ENCODE measurements around the gene HAGHL. TPM values are rescaled to one million over a fixed set of nuclear protein-coding genes. Genes with fewer than 3 reads are reported as not detected.

Gene HAGHL
- total and polyA plus RNA-seq, 2 donors (not counting 3 experiments of a cell fraction or from before 2014, with no cell fraction given), result 6.3 to 6.8 TPM

DNA sequence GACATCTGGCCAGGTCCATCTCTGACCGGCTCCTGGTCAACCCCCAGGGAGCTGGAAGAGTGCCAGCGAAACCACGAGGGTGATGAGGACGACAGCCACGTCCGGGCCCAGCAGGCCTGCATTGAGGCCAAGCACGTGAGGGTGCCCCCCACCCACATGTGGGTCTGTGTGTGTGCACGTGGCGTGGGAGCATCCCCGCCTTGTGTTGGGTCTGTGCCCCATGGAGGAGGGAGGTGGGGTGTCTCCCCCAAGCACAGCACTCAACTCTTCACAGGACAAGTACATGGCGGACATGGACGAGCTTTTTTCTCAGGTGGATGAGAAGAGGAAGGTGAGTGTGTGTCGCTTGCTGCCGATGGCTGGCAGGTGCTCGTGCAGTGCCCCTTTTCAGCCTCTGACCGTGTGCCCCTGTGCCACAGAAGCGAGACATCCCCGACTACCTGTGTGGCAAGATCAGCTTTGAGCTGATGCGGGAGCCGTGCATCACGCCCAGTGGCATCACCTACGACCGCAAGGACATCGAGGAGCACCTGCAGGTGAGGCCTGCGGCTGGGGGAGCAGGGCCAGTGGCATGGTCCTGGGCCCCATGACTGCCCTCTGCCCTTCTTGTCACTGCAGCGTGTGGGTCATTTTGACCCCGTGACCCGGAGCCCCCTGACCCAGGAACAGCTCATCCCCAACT, 45.0 kb upstream of the HAGHL start:
- Histone ChIP-seq H3K9me1 (replicated peaks; ENCODE audit: control insufficient read depth, extremely low read depth, insufficient read depth, low read length) (no peaks in the 10 kb centered on the region), H3K4me3 (replicated peaks in 1 of 3; ENCODE audit: insufficient read depth in 1 of 3, low read depth in 1 of 3, low read length in 3 of 3) (no peak overlapping the region), H3K9ac (replicated peaks; ENCODE audit: extremely low read depth, insufficient read depth, low read length) (no peak overlapping the region), H3K4me1 (ENCODE audit: control insufficient read depth, extremely low read depth, insufficient read depth, low read length) (peaks cover 20% of the 10 kb centered on the region), H3K27me3 (ENCODE audit: control insufficient read depth in 2 of 2, insufficient read depth in 2 of 2, low read length in 2 of 2) (no peaks in the 10 kb centered on the region), H2AFZ (ENCODE audit: low read depth, low read length) (no peak overlapping the region), H3K79me2 (ENCODE audit: control insufficient read depth, insufficient read depth, low read length) (peaks cover 31% of the 10 kb centered on the region), H3K27ac (ENCODE audit: insufficient read depth, low read depth, low read length) (no peak overlapping the region), H4K20me1 (replicated peaks; ENCODE audit: control insufficient read depth, extremely low read depth, insufficient read depth, low read length) (no peaks in the 10 kb centered on the region), H3K4me2 (ENCODE audit: insufficient read depth, low read length) (peak overlapping the region; percentile 66), H3K9me3 (replicated peaks; ENCODE audit: control insufficient read depth, insufficient read depth, low read length) (no peaks in the 10 kb centered on the region), H3K36me3 (ENCODE audit: control insufficient read depth in 2 of 2, extremely low read depth in 1 of 2, insufficient read depth in 2 of 2, low read length in 2 of 2) (peaks cover 7 to 19% of the 10 kb centered on the region in 2 experiments)
- FAIRE-seq (no peak), DNase-seq (ENCODE audit: low read depth, low spot score) (no peak)
- dilution Hi-C loops (cut with MboI; ENCODE audit: extremely low pct_ligation_motif_present, low sequenced_read_pairs), result no loop called here
- ChIA-PET POLR2A (no interaction called here), CTCF (interaction anchor here (0.8 to 1.8 kb wide), 4 partner anchors 15 to 289 kb away, joined by 3 to 5 read pairs (median 4); no protein-coding TSS in a partner anchor)
- BruUV-seq (replicated peaks), result TSS peak; percentile 43
- TF ChIP-seq GATA2 (IDR thresholded peaks at IDR 0.05; ENCODE audit: insufficient read depth, insufficient read length, low read depth, low read length) (no peak), JUN (IDR thresholded peaks at IDR 0.05; ENCODE audit: borderline replicate concordance, insufficient read depth, insufficient read length, low read depth) (no peak), FOS (IDR thresholded peaks at IDR 0.05; ENCODE audit: borderline replicate concordance, insufficient read depth, low read length) (no peak), MYC (IDR thresholded peaks at IDR 0.05; ENCODE audit: low read depth, low read length) (no peak), POLR2AphosphoS5 (IDR thresholded peaks at IDR 0.05; ENCODE audit: insufficient read depth, low read depth, low read length) (no peak), EZH2 (IDR thresholded peaks at IDR 0.05; ENCODE audit: borderline replicate concordance, low read depth, low read length, severe bottlenecking) (no peak), POLR2A (IDR thresholded peaks at IDR 0.05; ENCODE audit: low read depth, low read length) (no peak)
- TF ChIP-seq, protein P1, sequence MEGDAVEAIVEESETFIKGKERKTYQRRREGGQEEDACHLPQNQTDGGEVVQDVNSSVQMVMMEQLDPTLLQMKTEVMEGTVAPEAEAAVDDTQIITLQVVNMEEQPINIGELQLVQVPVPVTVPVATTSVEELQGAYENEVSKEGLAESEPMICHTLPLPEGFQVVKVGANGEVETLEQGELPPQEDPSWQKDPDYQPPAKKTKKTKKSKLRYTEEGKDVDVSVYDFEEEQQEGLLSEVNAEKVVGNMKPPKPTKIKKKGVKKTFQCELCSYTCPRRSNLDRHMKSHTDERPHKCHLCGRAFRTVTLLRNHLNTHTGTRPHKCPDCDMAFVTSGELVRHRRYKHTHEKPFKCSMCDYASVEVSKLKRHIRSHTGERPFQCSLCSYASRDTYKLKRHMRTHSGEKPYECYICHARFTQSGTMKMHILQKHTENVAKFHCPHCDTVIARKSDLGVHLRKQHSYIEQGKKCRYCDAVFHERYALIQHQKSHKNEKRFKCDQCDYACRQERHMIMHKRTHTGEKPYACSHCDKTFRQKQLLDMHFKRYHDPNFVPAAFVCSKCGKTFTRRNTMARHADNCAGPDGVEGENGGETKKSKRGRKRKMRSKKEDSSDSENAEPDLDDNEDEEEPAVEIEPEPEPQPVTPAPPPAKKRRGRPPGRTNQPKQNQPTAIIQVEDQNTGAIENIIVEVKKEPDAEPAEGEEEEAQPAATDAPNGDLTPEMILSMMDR (IDR thresholded peaks at IDR 0.05; ENCODE audit: extremely low read depth in 1 of 2, insufficient read depth in 1 of 2, low read depth in 1 of 2, low read length in 2 of 2), result no peak
- TF ChIP-seq, protein P2, sequence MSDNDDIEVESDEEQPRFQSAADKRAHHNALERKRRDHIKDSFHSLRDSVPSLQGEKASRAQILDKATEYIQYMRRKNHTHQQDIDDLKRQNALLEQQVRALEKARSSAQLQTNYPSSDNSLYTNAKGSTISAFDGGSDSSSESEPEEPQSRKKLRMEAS (IDR thresholded peaks at IDR 0.05; ENCODE audit: insufficient read depth, insufficient read length), result no peak
- intact Hi-C loops (cut with micrococcal nuclease), result no loop called here
